ENCODE results near the gene TUBB. TPM values are rescaled to one million over a fixed set of nuclear protein-coding genes. Genes with fewer than 3 reads are reported as not detected.

The TUBB gene
- total RNA-seq, 2 experiments from 2014 or later = 1,244 to 1,346 TPM

GRCh38 chr6:30743099-30744053, 23.2 kb downstream of the TUBB start:
- H4K20me1 ChIP-seq (ENCODE audit: insufficient read depth, low read length) = no peaks in the 10 kb centered on the region
- H3K4me3 ChIP-seq (ENCODE audit: low read depth, low read length, poor library complexity, severe bottlenecking) = peak overlapping the region; percentile 91
- H3K27ac ChIP-seq (ENCODE audit: low read depth, low read length, poor library complexity, severe bottlenecking) = peak overlapping the region; percentile 50
- POLR2A ChIA-PET = interaction anchor here (0.5 to 1.0 kb wide), 4 partner anchors 9 to 69 kb away, joined by 4 to 5 read pairs (median 4); partner anchors contain the start of gene MDC1
- no peak for TF ChIP-seq EZH2phosphoT487 (IDR thresholded peaks at IDR 0.05; ENCODE audit: borderline replicate concordance, low read depth, low read length)
- no peak for TF ChIP-seq CTCF (conservative IDR thresholded peaks at IDR 0.05; ENCODE audit: low read length)
- H3K4me1 ChIP-seq (ENCODE audit: insufficient read depth, low read length, poor library complexity, severe bottlenecking) = peaks cover 31% of the 10 kb centered on the region
- TSS peak; percentile 90 for BruUV-seq (replicated peaks)
- H2AFZ ChIP-seq (ENCODE audit: low read length) = peak overlapping the region; percentile 74
- CTCF ChIA-PET (ENCODE audit: unreplicated experiment) = interaction anchor here (0.6 kb wide), 1 partner anchor 80 kb away, joined by 3 read pairs; no protein-coding TSS in a partner anchor
- intact Hi-C loops (cut with micrococcal nuclease; ENCODE audit: unreplicated experiment) = loop anchor here (1.0 to 5.0 kb wide), 3 partner anchors 126 to 186 kb away; partner anchors contain the start of genes GNL1, MRPS18B, PPP1R10 and PRR3
- peaks cover 10% of the 10 kb centered on the region for H3K79me2 ChIP-seq (ENCODE audit: insufficient read depth, low read depth, low read length)
- no peaks in the 10 kb centered on the region for H3K9me3 ChIP-seq (ENCODE audit: low read length)
- H3K9me2 ChIP-seq (ENCODE audit: insufficient read depth, low read length) = no peaks in the 10 kb centered on the region
- H3K36me3 ChIP-seq (ENCODE audit: insufficient read depth, low read length) = peaks cover 22% of the 10 kb centered on the region
- H3K4me2 ChIP-seq (ENCODE audit: low read length) = peak overlapping the region; percentile 97
- DNase-seq (ENCODE audit: low spot score) = no peak

GRCh38 chr6:30744054-30744805, 24.1 kb downstream of the TUBB start, which contains the start of gene IER3:
Gene IER3 (minus strand): TSS chr6:30744547. CDS start chr6:30744518, 29 bp downstream.
- no peaks in the 10 kb centered on the region for H4K20me1 ChIP-seq (ENCODE audit: insufficient read depth, low read length)
- H3K27ac ChIP-seq (ENCODE audit: low read depth, low read length, poor library complexity, severe bottlenecking) = peak within 1 kb of the TSS; percentile 50
- peak within 1 kb of the TSS; percentile 91 for H3K4me3 ChIP-seq (ENCODE audit: low read depth, low read length, poor library complexity, severe bottlenecking)
- peaks cover 14% of the 10 kb centered on the region for H3K36me3 ChIP-seq (ENCODE audit: insufficient read depth, low read length)
- peak within 1 kb of the TSS; percentile 74; the same call in 1 of the 2 replicates for H2AFZ ChIP-seq (ENCODE audit: low read length)
- no peaks in the 10 kb centered on the region for H3K9me2 ChIP-seq (ENCODE audit: insufficient read depth, low read length)
- H3K4me1 ChIP-seq (ENCODE audit: insufficient read depth, low read length, poor library complexity, severe bottlenecking) = peaks cover 31% of the 10 kb centered on the region
- CTCF ChIA-PET (ENCODE audit: unreplicated experiment) = interaction anchor here (0.6 kb wide), 1 partner anchor 79 kb away, joined by 3 read pairs; no protein-coding TSS in a partner anchor
- no peaks in the 10 kb centered on the region for H3K9me3 ChIP-seq (ENCODE audit: low read length)
- peak within 1 kb of the TSS; percentile 97 for H3K4me2 ChIP-seq (ENCODE audit: low read length)
- intact Hi-C loops (cut with micrococcal nuclease; ENCODE audit: unreplicated experiment) = loop anchor here (5.0 kb wide), 2 partner anchors 127 to 187 kb away; partner anchors contain the start of genes GNL1, MRPS18B, PPP1R10 and PRR3
- TSS peak; percentile 37 for BruUV-seq (replicated peaks)
- TF ChIP-seq CTCF (conservative IDR thresholded peaks at IDR 0.05; ENCODE audit: low read length) (peak; percentile 74), EZH2phosphoT487 (IDR thresholded peaks at IDR 0.05; ENCODE audit: borderline replicate concordance, low read depth, low read length) (no peak)
- peaks cover 10% of the 10 kb centered on the region for H3K79me2 ChIP-seq (ENCODE audit: insufficient read depth, low read depth, low read length)
- POLR2A ChIA-PET = interaction anchor here (0.5 to 0.6 kb wide), 2 partner anchors 9 to 38 kb away, joined by 4 to 5 read pairs; no protein-coding TSS in a partner anchor
- peak; percentile 67 for DNase-seq (ENCODE audit: low spot score)

Data from OCI-LY7 (cell line).